ENCODE results near the gene FURIN. TPM values are rescaled to one million over a fixed set of nuclear protein-coding genes. Genes with fewer than 3 reads are reported as not detected.

The FURIN gene
- total RNA-seq (ENCODE audit: low replicate concordance) = 8.3 and 18.8 TPM in 2 replicates

- no peaks in the 10 kb centered on the region for H3K9me3 ChIP-seq (ENCODE audit: low read depth)
- Mint-ChIP-seq H3K27ac (no peak within 1 kb of the TSS), H3K27me3 (ENCODE audit: insufficient read depth, low read depth) (peaks cover 8% of the 10 kb centered on the region), H3K36me3 (peaks cover 2% of the 10 kb centered on the region), H3K4me3 (peak within 1 kb of the TSS; percentile 41), H3K4me1 (peaks cover 39% of the 10 kb centered on the region), H3K9me3 (no peaks in the 10 kb centered on the region)
- no peak within 1 kb of the TSS for H3K27ac ChIP-seq
- no peaks in the 10 kb centered on the region for H3K36me3 ChIP-seq
- peaks cover 36% of the 10 kb centered on the region for H3F3A ChIP-seq (ENCODE audit: low read depth)
- H4K20me1 ChIP-seq (ENCODE audit: low read depth) = peaks cover 7% of the 10 kb centered on the region
- H3K9ac ChIP-seq = no peak within 1 kb of the TSS
- no peaks in the 10 kb centered on the region for H3K27me3 ChIP-seq
- TF ChIP-seq EZH2phosphoT487 (IDR thresholded peaks at IDR 0.05) (no peak), EZH2 (IDR thresholded peaks at IDR 0.05) (no peak), CTCF (IDR thresholded peaks at IDR 0.05) (no peak)
- H3K4me2 ChIP-seq = peak within 1 kb of the TSS; percentile 12
- no peak within 1 kb of the TSS for H2AFZ ChIP-seq (replicated peaks)
- peaks cover 28% of the 10 kb centered on the region for H3K4me1 ChIP-seq
- DNase-seq (ENCODE audit: low spot score) = no peak
- H3K4me3 ChIP-seq = no peak within 1 kb of the TSS
- H3K79me2 ChIP-seq (ENCODE audit: low read depth) = peaks cover 4% of the 10 kb centered on the region
Measured at GRCh38 chr15:90868261-90868689, at the start of gene FURIN. TSS of gene FURIN (plus strand) at chr15:90868588. CDS start at chr15:90875741, 7,153 bp downstream.

GRCh38 chr15:90819390-90819789, 49.0 kb upstream of the FURIN start:
- Mint-ChIP-seq H3K36me3 (peaks cover 7% of the 10 kb centered on the region), H3K27me3 (ENCODE audit: insufficient read depth, low read depth) (peaks cover 14% of the 10 kb centered on the region), H3K4me1 (peaks cover 14% of the 10 kb centered on the region), H3K27ac (no peak overlapping the region), H3K4me3 (no peak overlapping the region), H3K9me3 (no peaks in the 10 kb centered on the region)
- Histone ChIP-seq H3K27me3 (no peaks in the 10 kb centered on the region), H3K9ac (no peak overlapping the region), H3F3A (ENCODE audit: low read depth) (no peaks in the 10 kb centered on the region), H3K9me3 (ENCODE audit: low read depth) (no peaks in the 10 kb centered on the region), H3K79me2 (ENCODE audit: low read depth) (no peaks in the 10 kb centered on the region), H2AFZ (replicated peaks) (no peak overlapping the region), H3K4me2 (no peak overlapping the region), H4K20me1 (ENCODE audit: low read depth) (no peaks in the 10 kb centered on the region), H3K4me3 (no peak overlapping the region), H3K27ac (no peak overlapping the region), H3K4me1 (peaks cover 6% of the 10 kb centered on the region), H3K36me3 (no peaks in the 10 kb centered on the region)
- DNase-seq (ENCODE audit: low spot score) = no peak
- TF ChIP-seq EZH2phosphoT487 (IDR thresholded peaks at IDR 0.05) (no peak), EZH2 (IDR thresholded peaks at IDR 0.05) (no peak), CTCF (IDR thresholded peaks at IDR 0.05) (no peak)

GRCh38 chr15:90819850-90820249, 48.5 kb upstream of the FURIN start:
- Mint-ChIP-seq H3K36me3 (peaks cover 7% of the 10 kb centered on the region), H3K27me3 (ENCODE audit: insufficient read depth, low read depth) (peaks cover 14% of the 10 kb centered on the region), H3K4me3 (no peak overlapping the region), H3K4me1 (peaks cover 18% of the 10 kb centered on the region), H3K27ac (no peak overlapping the region), H3K9me3 (peaks cover 1% of the 10 kb centered on the region)
- Histone ChIP-seq H3K27me3 (no peaks in the 10 kb centered on the region), H3K36me3 (no peaks in the 10 kb centered on the region), H3K4me2 (no peak overlapping the region), H3K9ac (no peak overlapping the region), H3K4me3 (no peak overlapping the region), H2AFZ (replicated peaks) (no peak overlapping the region), H3F3A (ENCODE audit: low read depth) (no peaks in the 10 kb centered on the region), H3K4me1 (peaks cover 6% of the 10 kb centered on the region), H4K20me1 (ENCODE audit: low read depth) (no peaks in the 10 kb centered on the region), H3K9me3 (ENCODE audit: low read depth) (no peaks in the 10 kb centered on the region), H3K79me2 (ENCODE audit: low read depth) (no peaks in the 10 kb centered on the region), H3K27ac (no peak overlapping the region)
- DNase-seq (ENCODE audit: low spot score) = no peak
- TF ChIP-seq CTCF (IDR thresholded peaks at IDR 0.05) (no peak), EZH2phosphoT487 (IDR thresholded peaks at IDR 0.05) (no peak), EZH2 (IDR thresholded peaks at IDR 0.05) (no peak)
